Urothelium cell line (cell line): Measurements from ENCODE around the gene NR1I2.

ENCODE experiments used
- DNase-seq: peaks from one replicate; pipeline ENCODE4 v3.0.0; 2011; ENCODE audit warnings: low spot score, mixed read lengths
- FAIRE-seq: peaks from 2 replicates; lab custom pipeline; 2011; peaks lifted over from hg19 to GRCh38; lab: Jason Lieb, UNC

NR1I2 gene

DNA sequence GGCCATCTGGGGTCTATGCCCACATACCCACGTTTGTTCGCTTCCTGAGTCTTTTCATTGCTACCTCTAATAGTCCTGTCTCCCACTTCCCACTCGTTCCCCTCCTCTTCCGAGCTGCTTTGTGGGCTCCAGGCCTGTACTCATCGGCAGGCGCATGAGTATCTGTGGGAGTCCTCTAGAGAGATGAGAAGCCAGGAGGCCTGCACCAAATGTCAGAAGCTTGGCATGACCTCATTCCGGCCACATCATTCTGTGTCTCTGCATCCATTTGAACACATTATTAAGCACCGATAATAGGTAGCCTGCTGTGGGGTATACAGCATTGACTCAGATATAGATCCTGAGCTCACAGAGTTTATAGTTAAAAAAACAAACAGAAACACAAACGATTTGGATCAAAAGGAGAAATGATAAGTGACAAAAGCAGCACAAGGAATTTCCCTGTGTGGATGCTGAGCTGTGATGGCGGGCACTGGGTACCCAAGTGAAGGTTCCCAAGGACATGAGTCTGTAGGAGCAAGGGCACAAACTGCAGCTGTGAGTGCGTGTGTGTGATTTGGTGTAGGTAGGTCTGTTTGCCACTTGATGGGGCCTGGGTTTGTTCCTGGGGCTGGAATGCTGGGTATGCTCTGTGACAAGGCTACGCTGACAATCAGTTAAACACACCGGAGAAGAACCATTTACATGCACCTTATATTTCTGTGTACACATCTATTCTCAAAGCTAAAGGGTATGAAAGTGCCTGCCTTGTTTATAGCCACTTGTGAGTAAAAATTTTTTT lies 35.9 kb downstream of the NR1I2 start:
- FAIRE-seq (no peak), DNase-seq (no peak)

DNA sequence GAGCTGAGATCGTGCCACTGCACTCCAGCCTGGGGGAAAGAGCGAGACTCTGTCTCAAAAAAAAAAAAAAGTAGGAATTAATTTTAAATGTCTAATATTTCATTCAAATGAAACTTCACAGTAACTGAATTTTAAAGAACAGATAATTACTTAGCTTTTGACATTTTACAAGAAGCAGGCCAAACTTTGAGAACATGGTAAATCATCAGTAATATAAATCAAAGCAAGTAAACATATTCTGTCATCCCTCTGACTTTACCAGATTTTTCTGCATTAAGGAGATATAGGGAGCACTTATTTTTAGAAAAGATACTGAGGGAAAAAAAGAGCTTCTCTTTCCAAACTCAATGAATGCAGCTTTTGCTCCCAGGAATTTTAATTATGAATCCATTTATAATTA lies 37.0 kb downstream of the NR1I2 start:
- DNase-seq (no peak), FAIRE-seq (no peak)

DNA sequence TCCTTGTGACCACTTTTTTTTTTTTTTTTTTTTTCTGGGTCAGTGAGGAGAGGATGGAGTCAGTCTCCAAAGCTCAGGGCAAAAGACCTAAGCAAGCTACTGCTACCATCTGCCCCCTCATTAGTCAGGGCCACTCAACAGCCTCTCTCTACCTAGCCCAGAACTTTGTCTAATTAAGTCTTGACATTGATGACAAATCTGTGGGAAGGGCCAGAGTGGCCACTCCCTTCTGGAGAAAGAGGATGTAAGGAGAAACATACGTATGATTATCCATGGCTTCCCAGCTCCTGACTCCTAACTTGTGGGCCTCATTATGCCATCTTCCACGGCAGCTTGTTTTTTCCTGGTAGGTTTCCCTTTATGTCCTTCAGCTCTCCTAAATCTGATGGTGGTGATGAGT lies 37.9 kb downstream of the NR1I2 start:
- FAIRE-seq (no peak), DNase-seq (no peak)

DNA sequence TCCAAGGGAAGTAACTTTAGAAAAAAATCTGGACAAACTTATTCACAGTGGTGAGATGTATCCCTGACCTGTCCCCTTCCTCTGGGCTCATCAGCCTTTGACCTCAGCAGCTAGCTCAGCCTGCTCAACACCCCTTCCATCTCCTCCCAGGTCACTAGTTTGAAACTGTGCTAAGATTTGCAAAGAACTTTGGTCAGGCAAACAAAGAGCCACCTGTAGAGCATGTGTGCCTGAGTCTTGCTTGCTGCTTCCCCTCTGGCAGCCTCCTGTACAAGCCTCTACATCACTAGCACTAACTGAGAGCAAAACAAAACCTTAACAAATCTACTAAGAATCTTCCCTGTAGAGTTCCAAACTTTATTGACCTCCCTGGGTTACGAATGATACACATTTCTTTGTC lies 43.9 kb downstream of the NR1I2 start:
- FAIRE-seq: no peak
- DNase-seq: no peak

DNA sequence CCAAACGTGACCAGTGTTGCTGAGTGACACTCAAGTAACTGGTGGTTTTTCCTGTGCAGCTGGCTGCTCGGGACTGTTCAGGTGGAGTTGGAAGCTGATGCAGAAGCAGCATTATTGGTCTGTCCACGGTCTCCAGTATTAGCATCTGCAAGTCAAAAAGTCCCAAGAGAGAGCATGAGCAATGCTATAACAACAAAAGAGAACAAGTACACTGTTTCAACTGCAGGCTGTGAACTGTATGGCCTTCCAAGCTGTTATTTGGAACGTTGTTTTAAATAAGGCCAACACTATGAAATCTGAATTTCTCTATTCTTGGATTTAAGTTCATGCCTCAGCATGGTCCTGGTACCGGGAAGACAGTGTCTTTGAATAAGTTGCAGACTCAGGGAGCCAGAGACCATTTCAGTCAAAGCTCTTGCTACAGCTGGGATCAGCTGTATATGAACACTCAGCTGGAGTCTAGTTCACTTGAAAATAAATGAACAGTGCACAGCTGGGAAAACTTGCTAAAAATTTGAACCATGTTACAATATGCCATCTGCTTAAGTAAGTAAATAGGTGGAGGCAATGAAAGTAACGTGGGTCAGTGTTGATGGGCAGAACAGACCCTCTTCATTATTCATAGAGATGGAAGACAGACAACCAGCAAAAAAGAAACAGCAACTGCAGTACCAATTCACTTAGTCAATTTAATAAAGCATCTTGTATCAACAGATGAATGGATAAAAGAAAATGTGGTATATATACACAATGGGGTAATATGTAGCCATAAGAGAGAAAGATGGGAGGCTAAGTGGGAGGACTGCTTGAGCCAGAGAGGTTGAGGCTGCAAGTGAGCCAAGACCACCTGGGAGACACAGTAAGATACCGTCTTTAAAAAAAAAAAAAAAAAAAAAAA lies 45.1 kb downstream of the NR1I2 start:
- DNase-seq: no peak
- no peak for FAIRE-seq

DNA sequence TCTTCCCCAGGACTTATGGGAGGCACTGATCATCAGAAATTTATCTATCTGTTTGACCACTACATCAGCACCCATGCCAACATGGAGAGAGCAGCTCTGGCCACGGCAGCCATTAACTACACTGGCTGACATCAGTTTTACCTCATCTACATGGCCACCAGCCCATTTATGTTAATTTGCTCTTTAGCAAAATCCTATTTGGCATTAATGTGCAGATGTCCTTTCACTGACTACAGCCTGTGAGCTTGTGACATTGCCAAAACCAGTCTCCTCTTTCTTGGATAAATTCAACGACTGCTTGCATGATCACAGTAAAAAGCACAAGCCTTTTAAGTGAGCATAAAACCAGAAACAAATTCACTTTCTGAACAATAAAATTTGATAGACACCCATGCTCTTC lies 47.5 kb downstream of the NR1I2 start:
- DNase-seq (no peak), FAIRE-seq (no peak)

DNA sequence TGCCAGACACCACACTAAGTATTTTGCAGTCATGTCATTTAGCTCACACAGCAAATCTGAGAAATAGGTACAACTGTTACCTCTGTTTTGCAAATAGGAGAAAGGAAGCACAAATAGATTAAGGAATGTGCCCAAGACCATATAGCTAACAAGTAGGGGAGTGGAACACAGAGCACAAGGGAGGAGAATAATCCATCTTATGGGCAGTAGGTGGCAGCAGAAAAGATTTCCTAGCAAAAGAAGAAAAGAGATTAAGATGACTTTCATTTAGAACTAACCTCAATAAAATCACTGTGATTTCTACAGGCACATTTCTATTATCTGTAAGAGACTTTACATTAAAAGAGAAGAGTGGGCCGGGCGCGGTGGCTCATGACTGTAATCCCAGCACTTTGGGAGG lies 49.1 kb downstream of the NR1I2 start:
- no peak for DNase-seq
- FAIRE-seq: no peak

DNA sequence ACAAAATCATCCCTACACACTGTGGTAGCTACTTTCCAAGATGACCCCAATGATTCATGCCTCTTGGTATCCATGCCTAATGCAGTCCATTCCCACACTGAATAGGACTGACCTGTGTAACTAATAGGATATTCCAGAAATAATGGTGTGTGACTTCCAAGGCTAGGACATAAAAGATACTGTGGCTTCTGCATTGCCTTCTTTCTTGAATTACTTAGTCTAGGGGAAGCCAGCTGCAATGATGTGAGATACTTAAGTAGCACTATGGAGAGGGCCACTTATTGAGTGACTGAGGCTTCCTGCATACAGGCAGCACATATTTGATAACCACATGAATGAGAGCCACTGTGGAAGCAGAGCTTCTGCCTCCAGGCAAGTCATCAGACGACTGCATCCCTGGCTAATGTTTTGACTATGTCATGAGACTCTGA lies 50.1 kb downstream of the NR1I2 start:
- FAIRE-seq: no peak

DNA sequence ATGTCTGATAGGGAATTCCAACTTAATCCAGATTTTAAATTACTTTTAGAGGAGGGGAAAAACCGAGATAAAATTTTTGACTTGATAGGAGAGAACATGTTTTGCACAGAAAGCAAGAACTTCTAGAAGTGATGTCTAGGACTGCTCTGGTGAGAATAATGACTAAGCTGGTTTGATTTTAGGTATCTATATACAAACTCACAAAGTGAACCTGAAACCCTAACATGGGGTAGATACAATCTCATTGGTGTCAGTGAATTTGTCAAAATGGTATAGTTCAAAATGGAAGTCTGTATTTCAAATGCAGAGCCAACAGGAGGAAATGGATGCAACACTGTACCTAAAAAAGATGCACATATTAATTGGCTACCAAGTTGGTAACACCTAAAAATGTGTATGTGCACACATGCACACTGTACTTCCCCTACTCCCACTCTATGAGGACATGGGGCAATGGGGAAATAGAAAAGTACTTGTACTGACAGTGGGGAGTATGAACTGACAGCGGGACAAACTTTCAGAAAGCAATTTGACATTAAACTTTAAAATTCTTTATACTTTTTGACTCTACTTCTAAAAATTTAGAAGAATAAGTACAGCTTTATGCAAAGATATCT lies 53.0 kb downstream of the NR1I2 start:
- DNase-seq (no peak), FAIRE-seq (peak; percentile 32)

More for the DNA sequence above, 50.1 kb downstream of the NR1I2 start:
- DNase-seq: no peak

DNA sequence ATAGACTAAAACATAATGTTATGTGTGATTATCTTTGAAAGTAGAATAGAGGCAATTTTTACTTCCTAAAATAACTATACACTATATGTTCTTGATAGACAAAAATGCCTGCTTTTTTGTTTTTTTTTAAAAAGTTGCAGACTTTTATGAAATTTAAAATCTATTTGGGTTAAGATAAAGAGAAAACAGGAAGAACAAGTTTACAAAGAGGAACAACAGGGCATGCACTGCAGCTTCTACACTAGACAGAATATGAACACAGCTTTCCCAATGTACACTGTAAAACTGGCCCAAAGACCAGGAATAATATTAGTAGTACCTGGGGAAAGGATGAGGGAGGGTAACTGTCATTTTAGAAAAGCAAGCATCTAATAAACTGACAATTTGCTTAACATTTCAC lies 53.7 kb downstream of the NR1I2 start:
- DNase-seq (no peak), FAIRE-seq (no peak)

DNA sequence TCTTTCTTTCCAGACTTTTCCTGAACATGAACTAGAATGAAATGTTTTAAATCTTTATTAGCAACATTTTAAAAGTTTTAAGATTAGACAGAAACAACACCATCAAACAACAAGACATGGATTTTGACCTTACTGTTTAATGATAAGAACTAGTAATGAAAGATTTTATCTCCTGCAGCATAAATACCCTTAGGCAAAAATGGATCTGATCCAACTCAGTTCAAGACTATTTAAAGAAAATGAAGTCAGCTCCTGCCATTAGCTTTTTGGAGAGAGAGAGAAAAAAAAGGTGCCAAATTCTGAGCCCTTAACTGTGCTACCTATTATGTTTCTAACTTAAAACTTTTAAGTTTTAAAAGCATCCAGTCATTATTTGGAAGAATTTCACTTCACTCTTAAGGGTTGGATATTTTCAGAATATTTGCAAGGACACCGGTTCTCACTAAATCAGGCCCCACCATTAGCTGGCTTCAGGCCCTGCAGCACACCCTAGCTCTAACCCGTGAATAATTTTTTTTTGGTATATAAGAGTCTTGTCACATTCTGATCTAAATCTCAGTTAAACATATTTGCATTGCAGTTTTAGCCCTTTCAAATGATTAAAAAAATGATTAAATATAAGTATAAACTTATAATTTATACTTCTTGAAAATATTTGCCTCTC lies 60.0 kb downstream of the NR1I2 start:
- DNase-seq (no peak), FAIRE-seq (no peak)

DNA sequence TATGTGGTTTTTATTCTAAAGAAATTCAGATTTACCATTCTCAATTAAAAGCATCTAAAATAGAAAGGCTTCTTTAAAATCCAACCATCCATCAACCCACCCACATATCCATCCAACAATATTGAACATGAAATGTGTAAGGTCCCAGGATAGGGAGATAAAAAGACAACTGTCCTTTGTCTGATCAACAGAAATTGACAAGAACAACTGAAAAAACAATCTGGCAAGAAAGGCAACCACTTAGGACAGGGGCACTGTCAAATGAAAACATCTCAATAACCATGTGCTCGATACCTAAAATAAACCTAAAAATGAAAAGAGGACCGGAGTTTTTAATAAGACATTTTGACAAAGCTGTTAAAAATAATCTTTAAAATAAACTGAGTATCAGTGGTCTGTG lies 67.2 kb downstream of the NR1I2 start:
- FAIRE-seq (no peak), DNase-seq (no peak)

DNA sequence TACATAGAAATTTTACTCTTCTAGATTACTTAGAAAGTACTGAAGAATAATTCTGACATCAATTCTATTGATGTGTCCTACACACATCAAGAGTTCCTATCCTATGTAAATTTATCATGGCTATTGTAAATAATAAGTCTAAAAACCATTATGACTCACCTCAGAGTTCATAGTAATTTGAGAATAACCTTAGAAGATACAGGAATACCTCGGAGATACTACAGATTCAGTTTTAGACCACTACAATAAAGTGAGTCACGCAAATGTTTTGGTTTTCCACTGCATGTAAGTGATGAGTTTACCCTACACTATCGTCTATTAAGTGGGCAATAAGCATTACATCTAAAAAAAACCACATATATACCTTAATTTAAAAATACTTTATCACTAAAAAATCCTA lies 74.8 kb downstream of the NR1I2 start:
- FAIRE-seq (no peak), DNase-seq (no peak)

DNA sequence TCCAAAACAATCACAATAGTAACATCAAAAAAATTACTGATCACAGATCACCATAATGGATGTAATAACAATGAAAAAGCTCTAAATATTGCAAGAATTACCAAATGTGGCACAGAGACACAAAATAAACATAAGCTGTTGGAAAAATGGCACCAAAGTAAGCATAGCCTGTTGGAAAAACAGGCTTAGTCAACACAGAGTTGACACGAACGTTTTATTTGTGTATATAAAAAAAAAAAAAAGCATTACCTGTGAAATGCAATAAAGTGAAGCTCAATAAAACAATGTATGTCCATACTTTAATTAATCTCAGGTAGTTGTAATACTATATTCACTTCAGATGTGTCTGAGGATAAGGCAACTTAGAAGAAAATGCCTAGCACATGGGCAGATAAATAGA lies 77.1 kb downstream of the NR1I2 start:
- DNase-seq (no peak), FAIRE-seq (no peak)

DNA sequence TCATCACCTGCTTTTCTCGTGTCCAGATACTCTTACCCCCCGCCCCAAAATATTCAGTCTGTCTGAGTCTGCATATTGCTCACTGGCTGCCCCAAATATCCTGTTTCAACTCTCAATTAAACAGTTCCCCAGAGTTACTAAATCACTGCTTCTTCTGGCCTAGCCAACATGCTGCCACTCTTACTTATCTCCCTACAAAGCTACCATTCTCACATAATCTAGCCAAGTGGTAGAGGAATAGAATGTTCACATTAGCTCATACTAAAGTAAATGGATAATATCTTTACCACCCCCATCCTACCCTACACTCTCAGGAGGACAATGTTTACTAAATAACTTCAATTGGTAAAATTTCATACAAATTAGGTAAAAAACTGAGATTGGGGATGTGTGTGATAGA lies 77.8 kb downstream of the NR1I2 start:
- FAIRE-seq: no peak
- no peak for DNase-seq

DNA sequence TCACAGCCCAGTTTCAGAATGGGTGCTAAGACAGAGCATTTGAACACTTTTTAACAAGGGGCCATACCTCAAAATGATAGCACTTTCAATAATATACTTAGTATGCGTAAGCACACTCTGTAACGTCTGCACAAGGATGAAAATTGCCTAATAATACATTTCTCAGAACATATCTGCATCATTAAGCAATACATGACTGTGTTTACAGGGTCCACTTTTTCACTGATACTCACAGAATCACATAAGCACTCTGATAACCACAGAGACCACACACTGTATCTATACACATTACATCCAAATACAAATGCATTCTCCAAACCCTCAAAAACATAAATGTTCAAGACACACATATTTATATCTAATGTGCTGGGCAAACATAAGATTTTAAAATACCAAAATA lies 79.8 kb downstream of the NR1I2 start:
- FAIRE-seq (peak; percentile 88), DNase-seq (no peak)

DNA sequence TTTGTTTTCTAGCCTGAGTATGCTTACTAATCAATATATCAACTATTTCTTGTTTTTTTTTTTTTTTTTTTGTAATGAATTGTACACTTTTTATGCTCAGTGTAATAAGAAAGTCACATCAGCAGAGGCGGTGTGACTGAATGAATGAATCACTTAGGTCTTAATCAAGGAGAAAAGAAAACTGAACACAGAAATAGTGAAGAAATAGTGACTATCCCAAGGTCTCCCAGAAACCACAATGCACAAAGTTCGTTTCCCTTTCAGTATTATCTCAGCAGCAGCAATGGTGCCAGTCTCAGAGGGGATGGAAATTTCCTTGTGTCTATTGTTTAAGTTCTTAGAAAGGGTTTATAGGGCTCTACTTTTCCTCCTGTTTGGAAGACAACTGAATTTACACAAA lies 80.7 kb downstream of the NR1I2 start:
- FAIRE-seq: no peak

DNA sequence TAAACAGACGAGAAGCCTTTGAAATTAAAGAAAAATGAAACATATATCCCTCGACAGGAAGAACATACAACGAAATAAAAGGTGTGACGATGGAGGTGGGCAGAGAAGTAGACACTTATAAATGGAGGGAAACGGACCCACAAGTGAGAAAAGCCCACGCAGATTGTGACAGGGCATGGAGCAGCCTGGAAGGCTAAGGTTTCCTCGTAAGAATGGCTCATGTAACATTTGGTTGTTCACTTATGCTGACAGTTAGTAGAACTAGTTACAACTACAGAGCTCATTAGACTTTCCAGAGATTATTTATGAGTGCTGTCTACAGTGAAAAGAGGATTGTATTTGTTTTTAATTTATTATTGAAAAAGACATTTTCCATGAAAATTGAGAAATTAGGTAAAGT lies 82.6 kb downstream of the NR1I2 start:
- DNase-seq: no peak

More for the DNA sequence above, 80.7 kb downstream of the NR1I2 start:
- DNase-seq: no peak

More for the DNA sequence above, 82.6 kb downstream of the NR1I2 start:
- FAIRE-seq: peak; percentile 44
